Liver (tissue), 9 donors: ENCODE data around the gene NEK11. TPM values are rescaled to one million over a fixed set of nuclear protein-coding genes. Genes with fewer than 3 reads are reported as not detected.

Experiments
- DNase-seq: peaks from one replicate; pipeline ENCODE4 v3.0.0-alpha.2; 2017; ENCODE audit warnings: low spot score
- H3K27ac ChIP-seq, 2 donors: one replicate each; pipeline ENCODE4 v1.7.0; 2013; ENCODE audit warnings: inconsistent platforms in 2 of 2, low read length in 2 of 2, control low read depth in 1 of 2, low read depth in 1 of 2, mild to moderate bottlenecking in 1 of 2
- H3K27me3 ChIP-seq, 4 donors: one replicate each; pipeline versions ENCODE4 v1.6.1 to v1.7.0; 2013; ENCODE audit warnings: low read length in 3 of 4, inconsistent platforms in 1 of 4, mild to moderate bottlenecking in 1 of 4, moderate library complexity in 1 of 4; ENCODE audit not compliant: control insufficient read depth in 4 of 4, insufficient read depth in 4 of 4
- H3K36me3 ChIP-seq, 4 donors: one replicate each; pipeline versions ENCODE4 v1.6.1 to v1.7.0; 2013; ENCODE audit warnings: low read length in 3 of 4, mild to moderate bottlenecking in 3 of 4, low read depth in 1 of 4, moderate library complexity in 1 of 4; ENCODE audit not compliant: control insufficient read depth in 4 of 4, insufficient read depth in 3 of 4
- H3K4me1 ChIP-seq, 4 donors: one replicate each; pipeline versions ENCODE4 v1.6.1 to v1.7.0; 2013; ENCODE audit warnings: low read length in 3 of 4, mild to moderate bottlenecking in 3 of 4, moderate library complexity in 1 of 4; ENCODE audit not compliant: control insufficient read depth in 4 of 4, insufficient read depth in 4 of 4
- H3K4me3 ChIP-seq, 3 donors: one replicate each; pipeline versions ENCODE4 v1.6.1 to v1.7.0; 2013; ENCODE audit warnings: low read length in 3 of 3, control low read depth in 1 of 3, low read depth in 1 of 3, mild to moderate bottlenecking in 1 of 3
- H3K9ac ChIP-seq, 2 donors: one replicate each; pipeline ENCODE4 v1.7.0; 2013; ENCODE audit warnings: low read length in 2 of 2, mild to moderate bottlenecking in 2 of 2, moderate library complexity in 2 of 2, control low read depth in 1 of 2, low read depth in 1 of 2
- H3K9me3 ChIP-seq, 4 donors: one replicate each; pipeline versions ENCODE4 v1.6.1 to v1.7.0; 2013; ENCODE audit warnings: low read length in 3 of 4; ENCODE audit not compliant: control insufficient read depth in 4 of 4
- EGR1 ChIP-seq, 2 donors: IDR thresholded peaks; 2 replicates each; pipeline ENCODE4 v1.6.1; 2016 to 2018; ENCODE audit warnings: antibody characterized with exemption in 2 of 2, low read depth in 2 of 2
- FOXA1 ChIP-seq: IDR thresholded peaks from 2 replicates; pipeline ENCODE4 v1.6.1; 2016; ENCODE audit warnings: antibody characterized with exemption
- FOXA2 ChIP-seq: IDR thresholded peaks from 2 replicates; pipeline ENCODE4 v1.6.1; 2016; ENCODE audit warnings: antibody characterized with exemption
- GABPA ChIP-seq, 2 donors: IDR thresholded peaks in 1 of 2; conservative IDR thresholded peaks in 1 of 2; 2 replicates each; pipeline ENCODE4 v1.6.1; 2016; ENCODE audit warnings: antibody characterized with exemption in 2 of 2, mild to moderate bottlenecking in 1 of 2, moderate library complexity in 1 of 2
- HNF4A ChIP-seq, 2 donors: conservative IDR thresholded peaks; 2 replicates each; pipeline ENCODE4 v1.6.1; 2016; ENCODE audit warnings: antibody characterized with exemption in 2 of 2, mild to moderate bottlenecking in 2 of 2
- HNF4G ChIP-seq: IDR thresholded peaks from 2 replicates; pipeline ENCODE4 v1.6.1; 2016; ENCODE audit warnings: antibody characterized with exemption
- JUND ChIP-seq, 2 donors: IDR thresholded peaks; 2 replicates each; pipeline ENCODE4 v1.6.1; 2016; ENCODE audit warnings: antibody characterized with exemption in 2 of 2
- MAX ChIP-seq: IDR thresholded peaks from 2 replicates; pipeline ENCODE4 v1.6.1; 2016; ENCODE audit warnings: antibody characterized with exemption
- NR2F2 ChIP-seq: IDR thresholded peaks from 2 replicates; pipeline ENCODE4 v1.6.1; 2016; ENCODE audit warnings: antibody characterized with exemption
- RAD21 ChIP-seq, 2 donors: IDR thresholded peaks; 2 replicates each; pipeline ENCODE4 v1.6.1; 2016; ENCODE audit warnings: antibody characterized with exemption in 2 of 2, mild to moderate bottlenecking in 2 of 2
- REST ChIP-seq: IDR thresholded peaks from 2 replicates; pipeline ENCODE4 v1.6.1; 2016; ENCODE audit warnings: antibody characterized with exemption, mild to moderate bottlenecking
- RXRA ChIP-seq, 2 donors: IDR thresholded peaks; 2 replicates each; pipeline ENCODE4 v1.6.1; 2017 to 2018; ENCODE audit warnings: antibody characterized with exemption in 2 of 2, mild to moderate bottlenecking in 1 of 2
- SP1 ChIP-seq: IDR thresholded peaks from 2 replicates; pipeline ENCODE4 v1.6.1; 2018; ENCODE audit warnings: antibody characterized with exemption, mild to moderate bottlenecking
- TAF1 ChIP-seq: conservative IDR thresholded peaks from 2 replicates; pipeline ENCODE4 v1.6.1; 2016; ENCODE audit warnings: antibody characterized with exemption, mild to moderate bottlenecking
- YY1 ChIP-seq: IDR thresholded peaks from 2 replicates; pipeline ENCODE4 v1.6.1; 2016; ENCODE audit warnings: antibody characterized with exemption, mild to moderate bottlenecking
- ZBTB33 ChIP-seq: IDR thresholded peaks from 2 replicates; pipeline ENCODE4 v1.6.1; 2016; ENCODE audit warnings: antibody characterized with exemption
- WGBS: extraction: QIAGEN DNeasy Blood & Tissue Kit; methylation state at CpG from one replicate; pipeline ENCODE4 v1.1.7; 2013; 5-methylcytosine and 5-hydroxymethylcytosine counted together
- polyA plus RNA-seq, 2 donors: library from polyadenylated mRNA; stranded (reverse) in 1 of 2; unstranded in 1 of 2; fragments of 200-250 nt in 1 of 2; fragments of >200 nt in 1 of 2; fragmentation: Nextera tagmentation in 1 of 2; extraction: Ambion mirVana in 1 of 2; gene quantifications; one replicate each; pipeline versions ENCODE4 v1.2.1 to v1.2.3, GENCODE V29; 2013 to 2015
- total RNA-seq, 2 donors: library from RNA; depleted of rRNA; stranded (reverse); fragments of >200 nt; gene quantifications; one replicate each; pipeline ENCODE4 v1.2.3, GENCODE V29; 2014
- TF ChIP-seq, protein P1 (sequence below): fragments of 150-350 bp; IDR thresholded peaks from 2 replicates; pipeline ENCODE4 v1.5.1; 2017; ENCODE audit warnings: improper control_type of control experiment, low read depth, low read length; ENCODE audit not compliant: missing input control
- TF ChIP-seq, protein P2 (sequence below): IDR thresholded peaks from 2 replicates; pipeline ENCODE4 v1.6.1; 2016; ENCODE audit warnings: antibody characterized with exemption
- donor health status: healthy.
- donor health status: healthy.
- donor health status: healthy.
- donor health status: healthy.
- donor health status: healthy.

Gene NEK11
- total and polyA plus RNA-seq, 4 donors, result 0.35 to 0.92 (median 0.69) TPM

- WGBS, result 98% methylated on average over 4 of the region's 4 CpGs
- TF ChIP-seq, protein P1, sequence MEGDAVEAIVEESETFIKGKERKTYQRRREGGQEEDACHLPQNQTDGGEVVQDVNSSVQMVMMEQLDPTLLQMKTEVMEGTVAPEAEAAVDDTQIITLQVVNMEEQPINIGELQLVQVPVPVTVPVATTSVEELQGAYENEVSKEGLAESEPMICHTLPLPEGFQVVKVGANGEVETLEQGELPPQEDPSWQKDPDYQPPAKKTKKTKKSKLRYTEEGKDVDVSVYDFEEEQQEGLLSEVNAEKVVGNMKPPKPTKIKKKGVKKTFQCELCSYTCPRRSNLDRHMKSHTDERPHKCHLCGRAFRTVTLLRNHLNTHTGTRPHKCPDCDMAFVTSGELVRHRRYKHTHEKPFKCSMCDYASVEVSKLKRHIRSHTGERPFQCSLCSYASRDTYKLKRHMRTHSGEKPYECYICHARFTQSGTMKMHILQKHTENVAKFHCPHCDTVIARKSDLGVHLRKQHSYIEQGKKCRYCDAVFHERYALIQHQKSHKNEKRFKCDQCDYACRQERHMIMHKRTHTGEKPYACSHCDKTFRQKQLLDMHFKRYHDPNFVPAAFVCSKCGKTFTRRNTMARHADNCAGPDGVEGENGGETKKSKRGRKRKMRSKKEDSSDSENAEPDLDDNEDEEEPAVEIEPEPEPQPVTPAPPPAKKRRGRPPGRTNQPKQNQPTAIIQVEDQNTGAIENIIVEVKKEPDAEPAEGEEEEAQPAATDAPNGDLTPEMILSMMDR, result no peak
- TF ChIP-seq MAX, result no peak
Observed at GRCh38 chr3:131082246-131082645, 55.6 kb downstream of the NEK11 start.

GRCh38 chr3:131082871-131083863 lies 56.5 kb downstream of the NEK11 start:
- WGBS, result 44% methylated on average over 5 of the region's 5 CpGs
- Histone ChIP-seq H3K36me3 (no peaks in the 10 kb centered on the region), H3K27me3 (no peaks in the 10 kb centered on the region), H3K9ac (no peak overlapping the region), H3K9me3 (no peaks in the 10 kb centered on the region), H3K4me1 (no peaks in the 10 kb centered on the region), H3K4me3 (no peak overlapping the region), H3K27ac (no peak overlapping the region)
- no peak for DNase-seq
- TF ChIP-seq JUND (IDR thresholded peaks at IDR 0.05) (no peak), FOXA1 (no peak), ZBTB33 (no peak), SP1 (no peak), FOXA2 (no peak), TAF1 (no peak), EGR1 (IDR thresholded peaks at IDR 0.05; ENCODE audit: low read depth in 2 of 2) (no peak), HNF4G (no peak), REST (no peak), YY1 (no peak), GABPA (IDR thresholded peaks at IDR 0.05 in 1 of 2, conservative IDR thresholded peaks at IDR 0.05 in 1 of 2) (no peak), RAD21 (IDR thresholded peaks at IDR 0.05) (no peak), MAX (no peak), RXRA (IDR thresholded peaks at IDR 0.05) (no peak), HNF4A (conservative IDR thresholded peaks at IDR 0.05) (no peak), NR2F2 (no peak)
- TF ChIP-seq, protein P1, result no peak
- TF ChIP-seq, protein P2, sequence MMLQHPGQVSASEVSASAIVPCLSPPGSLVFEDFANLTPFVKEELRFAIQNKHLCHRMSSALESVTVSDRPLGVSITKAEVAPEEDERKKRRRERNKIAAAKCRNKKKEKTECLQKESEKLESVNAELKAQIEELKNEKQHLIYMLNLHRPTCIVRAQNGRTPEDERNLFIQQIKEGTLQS, result no peak

More at GRCh38 chr3:131082246-131082645, 55.6 kb downstream of the NEK11 start:
- no peak overlapping the region for H3K27ac ChIP-seq
- H3K36me3 ChIP-seq, result no peaks in the 10 kb centered on the region
- no peak overlapping the region for H3K4me3 ChIP-seq
- H3K27me3 ChIP-seq, result no peaks in the 10 kb centered on the region
- no peaks in the 10 kb centered on the region for H3K9me3 ChIP-seq
- H3K9ac ChIP-seq, result no peak overlapping the region
- H3K4me1 ChIP-seq, result no peaks in the 10 kb centered on the region
- no peak for DNase-seq
